Measurements from ENCODE around the gene NUP210L.

GRCh38 chr1:154151311-154151710 lies 3.6 kb downstream of the NUP210L start:
- TF ChIP-seq GATA1 (IDR thresholded peaks at IDR 0.05; ENCODE audit: low read depth, low read length) (no peak), POLR2A (IDR thresholded peaks at IDR 0.05; ENCODE audit: low read length) (no peak)
